Measurements from ENCODE around the gene ISLR2.
"Not testable (repeated sequence)": the region's sequence is repeated elsewhere in the genome, so short reads cannot be mapped to it uniquely, and the experiment has no call there.

The ISLR2 gene

DNA sequence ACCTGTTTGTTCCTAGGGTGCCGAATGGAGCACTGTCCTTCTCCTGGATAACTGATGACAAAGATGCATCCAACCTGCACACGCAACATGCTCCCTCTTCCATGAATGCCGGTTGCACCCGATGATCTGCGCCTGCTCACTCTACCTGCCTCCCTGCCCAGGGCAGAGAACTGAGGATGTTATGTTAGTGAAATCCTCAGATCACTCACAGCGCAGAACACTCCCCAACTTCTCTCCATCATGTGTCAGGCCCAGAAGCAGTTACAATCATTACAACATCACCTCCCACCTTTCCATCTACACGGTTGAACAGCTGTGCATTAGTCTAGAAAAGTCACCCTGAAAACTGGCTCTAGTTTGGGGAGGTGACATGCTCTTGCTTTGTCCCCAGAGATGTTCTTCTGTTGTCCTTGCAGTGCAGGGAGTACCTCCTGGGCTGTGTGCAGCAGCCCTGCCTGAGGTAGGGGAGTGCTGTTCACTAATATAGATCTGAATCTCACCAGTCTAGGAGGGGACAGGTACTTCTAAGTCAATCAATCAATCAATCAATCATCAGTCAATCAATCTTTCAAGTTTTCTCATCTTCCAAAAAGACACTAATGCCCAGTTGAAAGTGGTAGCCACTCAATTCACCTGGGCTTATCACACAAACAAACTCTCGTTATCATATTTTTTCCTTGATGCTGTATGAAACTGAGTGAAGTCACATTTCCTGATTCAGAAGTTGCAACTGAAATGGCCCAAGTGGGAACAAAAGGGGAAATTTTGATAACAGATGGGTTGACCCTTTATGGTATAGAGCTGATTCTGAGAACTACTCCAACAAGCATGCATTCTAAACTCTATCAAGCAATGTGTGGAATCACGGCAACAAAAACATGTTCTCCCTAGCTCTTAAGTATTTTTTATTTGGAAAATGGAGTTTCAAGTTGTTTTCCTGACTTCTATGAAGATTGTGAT lies 27.8 kb downstream of the ISLR2 start:
- no peak for DNase-seq

DNA sequence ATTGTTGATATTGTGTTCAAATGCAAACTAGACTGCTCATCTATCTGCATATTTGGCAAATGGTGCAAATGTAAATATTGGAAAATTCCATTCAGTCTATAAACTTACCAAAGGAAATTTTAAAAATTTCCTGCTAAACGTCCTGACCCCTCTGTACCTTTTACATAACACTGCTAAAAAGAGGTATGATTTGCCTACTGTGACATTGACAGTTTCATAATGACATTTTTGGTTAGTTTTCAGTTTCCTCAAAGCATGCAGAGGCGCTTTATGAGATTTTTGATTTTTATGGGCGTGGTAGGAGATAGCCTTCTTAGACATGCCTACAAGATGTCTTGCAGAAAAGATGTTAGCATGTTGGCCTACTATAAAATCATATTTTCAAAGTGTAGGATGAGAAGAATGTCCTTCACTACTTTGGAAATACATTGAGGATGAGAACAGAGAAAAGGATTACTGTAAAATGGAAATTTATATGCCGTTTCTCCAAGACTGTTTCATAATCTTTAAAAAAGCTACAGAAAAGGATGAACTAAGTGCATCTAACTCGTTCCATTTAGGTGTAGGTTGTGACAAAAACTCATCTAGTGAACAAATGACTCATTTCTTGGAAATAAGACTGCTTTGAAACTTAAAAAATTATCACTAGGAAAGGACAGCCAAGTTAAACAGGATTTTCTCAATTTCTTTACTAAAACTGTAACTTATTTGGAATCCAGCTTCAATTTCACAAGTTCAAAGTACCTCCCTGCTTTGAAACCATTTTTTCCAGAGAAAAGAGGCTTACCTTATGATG lies 28.7 kb downstream of the ISLR2 start:
- DNase-seq = no peak

DNA sequence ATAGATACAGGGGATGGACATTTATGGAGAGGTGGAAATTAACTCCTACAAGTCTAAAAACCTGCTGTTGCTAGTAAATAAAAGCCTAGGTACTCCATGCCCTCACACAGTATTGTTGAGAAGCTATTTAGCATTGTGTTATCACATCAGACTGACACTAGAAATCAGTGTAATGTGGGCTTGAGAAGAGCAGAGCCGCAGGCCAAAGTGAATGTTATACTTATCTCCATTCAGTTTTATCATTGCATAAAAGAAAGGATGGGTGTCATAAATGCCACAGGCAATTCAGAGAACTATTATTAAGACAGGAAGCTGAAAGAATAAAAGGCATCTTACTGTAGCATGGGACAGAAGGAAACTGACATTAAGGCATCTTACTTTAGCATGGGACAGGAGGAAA lies 29.4 kb downstream of the ISLR2 start:
- DNase-seq = no peak

DNA sequence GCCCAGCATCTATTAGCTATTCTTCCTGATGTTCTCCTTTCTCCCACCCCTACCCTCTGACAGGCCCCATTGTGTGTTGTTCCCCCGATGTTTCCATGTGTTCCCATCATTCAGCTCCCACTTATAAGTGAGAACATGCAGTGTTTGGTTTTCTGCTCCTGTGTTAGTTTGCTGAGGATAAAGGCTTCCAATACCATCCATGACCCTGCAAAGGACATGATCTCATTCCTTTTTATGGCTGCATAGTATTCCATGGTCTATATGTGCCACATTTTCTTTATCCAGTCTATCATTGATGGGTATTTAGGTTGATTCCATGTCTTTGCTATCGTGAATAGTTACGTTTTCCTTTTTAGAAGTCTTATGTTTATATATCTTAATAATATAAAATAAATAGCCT lies 30.0 kb downstream of the ISLR2 start:
- DNase-seq = not testable (repeated sequence)

DNA sequence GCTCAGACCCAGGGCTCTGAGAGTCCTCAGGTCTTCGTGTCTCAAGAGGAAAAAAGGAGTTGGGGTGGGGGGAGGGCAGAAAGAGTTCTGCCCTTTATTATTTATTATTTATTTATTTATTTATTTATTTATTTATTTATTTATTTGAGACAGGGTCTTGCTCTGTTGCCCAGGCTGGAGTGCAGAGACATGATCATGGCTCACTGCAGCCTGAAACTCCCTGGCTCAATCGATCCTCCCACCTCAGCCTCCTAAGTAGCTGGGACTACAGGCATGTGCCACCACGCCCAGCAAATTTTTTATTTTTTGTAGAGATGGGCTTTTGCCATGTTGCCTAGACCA lies 31.8 kb downstream of the ISLR2 start:
- not testable (repeated sequence) for DNase-seq

DNA sequence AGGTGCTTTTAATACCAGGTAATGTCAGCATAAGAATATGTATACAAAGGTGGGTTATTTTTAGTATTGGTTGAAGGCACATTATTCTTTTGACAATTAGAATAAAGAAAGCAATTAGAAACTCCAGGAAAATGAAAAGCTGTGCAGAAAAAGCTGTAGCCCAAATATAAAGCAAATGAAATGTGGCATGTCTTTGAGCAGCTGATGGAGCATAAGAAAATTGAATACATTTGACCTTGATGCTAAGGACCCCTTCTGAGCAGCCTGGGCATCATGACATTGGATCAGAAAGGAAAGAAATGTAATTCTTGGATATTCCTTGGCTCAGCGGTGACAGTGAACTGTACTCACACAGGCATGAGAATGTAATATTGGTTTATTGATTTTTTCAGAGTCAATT lies 35.1 kb downstream of the ISLR2 start:
- no peak for DNase-seq

DNA sequence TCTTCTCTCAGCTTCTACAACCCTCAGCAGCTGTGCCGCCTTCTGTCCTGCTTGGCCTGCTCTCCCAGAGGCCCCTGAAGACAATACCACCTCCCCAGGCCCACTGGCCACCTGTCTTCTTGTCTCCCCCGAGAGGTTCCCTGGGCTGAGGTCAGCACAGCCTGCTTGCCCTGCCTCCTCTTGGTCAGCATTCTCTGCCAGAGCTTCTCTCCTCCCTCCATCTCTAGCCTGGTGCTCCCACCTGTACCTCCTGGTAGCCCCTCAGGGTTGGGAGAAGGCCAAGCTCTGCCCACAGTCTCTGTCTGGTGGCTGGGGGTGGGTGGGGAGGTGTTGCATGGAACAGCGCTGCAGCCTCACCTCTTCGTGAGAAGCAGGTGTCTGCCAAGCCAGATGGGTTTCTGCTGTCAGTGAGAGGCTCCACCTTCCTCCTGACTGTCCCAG lies 37.5 kb downstream of the ISLR2 start:
- no peak for DNase-seq

DNA sequence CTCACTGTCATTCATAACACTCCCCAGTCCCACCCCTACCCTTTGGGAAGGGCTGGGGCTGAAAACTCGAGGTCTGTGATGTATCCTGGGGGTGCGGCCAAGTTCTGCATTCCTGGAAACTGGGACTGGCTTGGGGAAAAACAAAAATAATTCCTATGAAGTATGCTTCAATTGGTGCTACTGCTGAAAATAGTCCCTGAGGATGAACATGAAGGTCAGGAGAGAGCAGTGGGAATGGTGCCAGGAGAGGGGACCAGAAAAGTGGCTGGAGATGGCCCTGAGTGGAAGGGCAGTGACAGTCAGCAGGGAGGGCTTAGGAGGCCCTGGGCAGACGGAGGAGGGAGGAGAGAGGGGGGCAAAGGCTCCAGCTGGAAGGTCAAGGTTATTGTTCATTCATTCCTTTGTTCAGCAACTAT lies 38.3 kb downstream of the ISLR2 start:
- DNase-seq = no peak

DNA sequence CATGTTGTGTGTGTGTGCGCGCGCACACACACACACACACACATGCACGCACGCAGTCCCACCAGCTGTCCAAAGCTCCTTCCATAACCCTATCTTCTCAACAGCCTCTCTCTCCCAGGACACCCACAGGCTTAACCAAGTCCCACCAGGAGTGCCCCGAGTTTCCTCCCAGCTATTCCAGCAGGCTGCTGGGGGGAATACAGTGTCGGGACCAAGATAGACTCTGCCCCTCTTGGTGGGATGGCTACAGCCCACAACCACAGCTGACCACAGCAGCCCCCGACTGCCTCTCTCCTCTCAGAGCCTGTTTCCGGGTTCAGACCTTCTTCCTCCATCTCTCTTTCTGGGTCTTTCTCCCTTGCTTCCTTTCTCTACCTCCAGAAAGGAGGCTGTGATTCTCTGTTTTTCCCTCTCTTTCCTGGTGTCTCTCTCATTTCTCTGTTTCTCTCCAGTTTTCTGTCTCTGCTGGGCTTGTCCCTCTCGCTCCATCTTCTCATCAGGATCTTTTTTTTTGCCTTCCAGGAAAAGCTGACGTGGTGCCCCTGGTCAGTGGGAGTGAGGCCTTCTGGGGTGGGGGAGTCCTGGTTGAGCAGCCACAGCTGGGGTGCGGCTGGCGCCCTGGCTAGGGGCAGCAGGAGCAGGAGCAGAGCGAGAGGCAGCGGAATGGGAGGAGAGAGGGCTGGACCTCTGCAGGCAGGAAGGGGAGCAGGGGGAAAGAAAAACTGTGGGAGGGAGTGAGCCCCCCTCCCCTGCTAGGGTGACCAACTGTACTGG lies 39.9 kb downstream of the ISLR2 start:
- DNase-seq = no peak

DNA sequence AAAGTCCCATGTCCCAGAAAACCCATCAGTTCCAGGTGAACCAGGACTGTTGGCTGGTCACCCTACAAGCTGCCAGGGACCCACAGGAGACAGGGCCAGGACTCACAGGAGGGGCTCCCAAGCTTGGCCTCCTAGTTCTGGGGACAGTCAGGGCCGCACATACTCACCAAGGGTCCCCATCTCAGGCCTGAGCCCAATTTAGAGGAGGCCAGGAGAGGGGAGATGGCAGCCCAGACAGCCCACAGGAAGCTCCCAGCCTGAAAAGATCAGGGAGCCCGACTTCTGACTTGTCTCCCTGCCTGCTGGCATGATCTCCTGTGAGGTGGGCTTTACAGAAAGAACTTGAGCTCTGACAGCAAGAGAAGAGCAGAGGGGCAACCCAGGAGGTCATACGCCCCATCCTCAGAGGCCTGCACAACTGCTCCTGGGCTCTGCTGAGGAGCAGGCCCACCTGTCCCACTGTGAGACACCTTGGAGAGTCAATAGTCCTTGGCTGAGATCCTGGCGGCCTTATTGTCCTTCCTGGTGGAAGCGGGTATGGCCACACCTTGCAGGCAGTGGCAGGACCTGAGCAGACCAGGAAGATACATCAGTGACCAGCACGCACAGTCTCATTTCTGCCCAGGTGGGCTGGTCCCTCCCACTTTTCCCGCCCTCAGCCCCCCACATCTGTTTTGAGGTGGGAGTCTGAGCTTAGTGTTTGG lies 40.6 kb downstream of the ISLR2 start:
- no peak for DNase-seq

DNA sequence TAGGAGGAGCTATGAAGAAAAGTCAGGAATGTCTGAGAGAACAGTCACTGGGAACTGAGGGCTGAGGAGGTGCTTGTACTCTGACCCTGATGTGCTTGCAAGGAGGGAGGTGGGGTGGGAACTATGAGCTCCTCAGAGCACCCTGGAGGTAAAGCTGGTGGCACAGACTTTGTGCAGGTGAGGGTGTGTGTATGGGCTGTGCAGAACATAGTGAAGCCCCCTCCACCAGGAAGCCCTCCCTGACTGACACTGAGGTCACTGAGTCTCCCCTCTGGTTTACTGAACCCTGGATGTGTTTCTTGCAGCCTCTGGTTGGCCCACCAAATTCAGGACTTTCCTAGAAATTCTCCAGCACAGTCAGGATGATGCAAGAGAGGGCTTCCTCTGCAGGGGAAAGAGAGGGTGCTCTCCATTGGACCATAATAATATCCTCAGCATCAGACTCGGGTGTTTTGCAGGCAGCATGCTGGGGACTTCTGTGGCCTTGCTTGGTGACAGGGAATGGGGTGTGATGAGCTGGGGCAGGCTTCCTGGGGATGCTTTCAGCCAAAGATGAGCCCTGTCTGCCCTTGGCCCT lies 41.7 kb downstream of the ISLR2 start:
- no peak for DNase-seq

DNA sequence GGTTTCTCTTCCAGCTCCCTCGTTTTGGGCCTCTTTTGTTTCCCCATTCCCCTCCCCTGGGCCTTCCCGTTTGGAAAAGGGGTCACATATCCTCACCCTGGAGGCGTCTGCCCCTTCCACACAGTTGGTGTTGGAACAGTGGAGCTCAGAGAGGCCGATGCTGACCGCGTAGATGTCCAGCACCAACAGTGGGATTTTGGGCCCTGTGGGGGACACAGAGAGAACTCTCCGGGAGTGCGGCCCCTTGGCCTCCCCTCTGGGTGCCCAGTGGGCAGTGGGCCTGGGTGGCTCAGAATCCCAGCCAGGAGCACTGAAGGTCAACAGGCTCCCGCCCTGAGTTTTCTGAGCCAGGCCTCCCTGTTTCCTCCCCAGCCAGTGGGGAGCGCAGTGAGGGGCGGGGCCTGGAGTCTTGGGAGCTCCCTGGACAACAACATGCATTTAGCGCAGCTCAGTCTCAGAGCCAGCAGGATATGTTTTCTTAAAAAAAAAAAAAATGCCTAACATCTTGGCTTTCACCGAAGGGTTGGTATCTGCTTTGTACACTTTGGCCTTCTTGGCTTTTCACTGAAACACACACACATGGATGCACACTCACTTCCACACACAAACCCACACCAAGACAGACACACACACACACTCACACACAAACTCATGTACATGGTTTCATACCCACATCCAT lies 42.5 kb downstream of the ISLR2 start:
- DNase-seq = peak; percentile 74

DNA sequence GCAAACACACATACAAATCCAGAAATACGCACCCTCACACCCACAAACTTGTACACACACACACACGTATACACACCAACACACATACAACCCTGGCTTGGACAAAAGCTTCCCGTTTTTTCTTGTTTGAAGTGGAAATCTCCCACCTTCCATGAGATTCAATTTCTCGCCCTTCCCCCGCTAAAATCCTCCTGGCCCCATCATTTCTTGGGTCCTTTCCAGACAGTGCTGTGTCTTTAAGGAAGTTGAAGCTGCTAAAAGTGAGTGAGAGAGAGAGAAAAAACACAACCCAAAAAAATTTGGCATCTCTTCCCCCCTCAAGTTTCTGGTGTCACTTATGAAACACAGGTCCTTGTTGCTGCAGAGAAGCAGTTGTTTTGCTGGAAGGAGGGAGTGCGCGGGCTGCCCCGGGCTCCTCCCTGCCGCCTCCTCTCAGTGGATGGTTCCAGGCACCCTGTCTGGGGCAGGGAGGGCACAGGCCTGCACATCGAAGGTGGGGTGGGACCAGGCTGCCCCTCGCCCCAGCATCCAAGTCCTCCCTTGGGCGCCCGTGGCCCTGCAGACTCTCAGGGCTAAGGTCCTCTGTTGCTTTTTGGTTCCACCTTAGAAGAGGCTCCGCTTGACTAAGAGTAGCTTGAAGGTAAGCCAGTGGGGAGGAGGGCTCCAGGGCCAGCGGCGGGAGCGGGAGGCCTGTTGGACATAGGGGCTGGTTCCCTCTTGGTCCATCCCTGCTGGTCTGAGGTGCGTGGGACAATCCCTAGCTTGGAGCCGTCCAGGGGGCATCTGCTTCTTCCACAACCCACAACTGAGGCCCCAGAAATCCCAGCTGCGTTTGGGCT lies 43.2 kb downstream of the ISLR2 start, which contains the start of gene ISLR:
Gene ISLR, plus strand, starts transcription at position 331 of the 839 bp plus-strand sequence. CDS start 1,149 bp downstream, outside the sequence.
- peak; percentile 85 for DNase-seq

DNA sequence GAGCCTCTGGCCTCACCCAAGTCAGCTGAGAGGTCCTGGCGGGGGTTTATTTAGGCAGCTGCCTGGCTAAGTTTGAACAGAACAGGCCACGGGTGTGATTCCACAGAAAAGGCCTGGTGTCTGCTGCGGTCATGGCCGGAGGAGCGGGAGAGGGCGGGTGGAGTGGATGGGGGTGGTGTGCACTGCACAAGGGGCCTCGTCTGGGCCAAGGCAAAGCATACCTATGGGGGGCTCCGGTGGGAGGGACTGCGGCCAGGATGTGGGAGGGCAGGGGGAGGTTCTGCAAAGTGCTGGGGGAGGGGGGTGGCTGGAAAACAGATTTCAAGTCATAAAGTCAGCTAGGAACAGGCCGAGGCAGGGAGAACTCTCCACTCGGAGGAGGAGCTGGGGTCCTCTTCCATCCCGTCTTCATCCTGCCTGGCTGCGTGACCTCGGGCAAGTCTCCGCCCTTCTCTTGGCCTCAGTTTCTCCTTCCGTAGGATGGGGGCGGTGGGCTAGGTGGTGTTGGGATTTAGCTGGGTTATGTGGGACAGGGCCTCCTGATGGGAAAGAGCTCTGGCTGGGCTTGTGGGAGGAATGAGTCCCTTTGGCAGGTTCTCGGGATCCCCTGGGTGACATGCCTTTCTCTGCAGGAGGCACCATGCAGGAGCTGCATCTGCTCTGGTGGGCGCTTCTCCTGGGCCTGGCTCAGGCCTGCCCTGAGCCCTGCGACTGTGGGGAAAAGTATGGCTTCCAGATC lies 44.0 kb downstream of the ISLR2 start:
- peak; percentile 75 for DNase-seq

DNA sequence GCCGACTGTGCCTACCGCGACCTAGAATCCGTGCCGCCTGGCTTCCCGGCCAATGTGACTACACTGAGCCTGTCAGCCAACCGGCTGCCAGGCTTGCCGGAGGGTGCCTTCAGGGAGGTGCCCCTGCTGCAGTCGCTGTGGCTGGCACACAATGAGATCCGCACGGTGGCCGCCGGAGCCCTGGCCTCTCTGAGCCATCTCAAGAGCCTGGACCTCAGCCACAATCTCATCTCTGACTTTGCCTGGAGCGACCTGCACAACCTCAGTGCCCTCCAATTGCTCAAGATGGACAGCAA lies 44.5 kb downstream of the ISLR2 start:
- no peak for DNase-seq

DNA sequence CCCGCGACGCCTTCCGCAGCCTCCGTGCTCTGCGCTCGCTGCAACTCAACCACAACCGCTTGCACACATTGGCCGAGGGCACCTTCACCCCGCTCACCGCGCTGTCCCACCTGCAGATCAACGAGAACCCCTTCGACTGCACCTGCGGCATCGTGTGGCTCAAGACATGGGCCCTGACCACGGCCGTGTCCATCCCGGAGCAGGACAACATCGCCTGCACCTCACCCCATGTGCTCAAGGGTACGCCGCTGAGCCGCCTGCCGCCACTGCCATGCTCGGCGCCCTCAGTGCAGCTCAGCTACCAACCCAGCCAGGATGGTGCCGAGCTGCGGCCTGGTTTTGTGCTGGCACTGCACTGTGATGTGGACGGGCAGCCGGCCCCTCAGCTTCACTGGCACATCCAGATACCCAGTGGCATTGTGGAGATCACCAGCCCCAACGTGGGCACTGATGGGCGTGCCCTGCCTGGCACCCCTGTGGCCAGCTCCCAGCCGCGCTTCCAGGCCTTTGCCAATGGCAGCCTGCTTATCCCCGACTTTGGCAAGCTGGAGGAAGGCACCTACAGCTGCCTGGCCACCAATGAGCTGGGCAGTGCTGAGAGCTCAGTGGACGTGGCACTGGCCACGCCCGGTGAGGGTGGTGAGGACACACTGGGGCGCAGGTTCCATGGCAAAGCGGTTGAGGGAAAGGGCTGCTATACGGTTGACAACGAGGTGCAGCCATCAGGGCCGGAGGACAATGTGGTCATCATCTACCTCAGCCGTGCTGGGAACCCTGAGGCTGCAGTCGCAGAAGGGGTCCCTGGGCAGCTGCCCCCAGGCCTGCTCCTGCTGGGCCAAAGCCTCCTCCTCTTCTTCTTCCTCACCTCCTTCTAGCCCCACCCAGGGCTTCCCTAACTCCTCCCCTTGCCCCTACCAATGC lies 45.1 kb downstream of the ISLR2 start:
- DNase-seq = no peak

DNA sequence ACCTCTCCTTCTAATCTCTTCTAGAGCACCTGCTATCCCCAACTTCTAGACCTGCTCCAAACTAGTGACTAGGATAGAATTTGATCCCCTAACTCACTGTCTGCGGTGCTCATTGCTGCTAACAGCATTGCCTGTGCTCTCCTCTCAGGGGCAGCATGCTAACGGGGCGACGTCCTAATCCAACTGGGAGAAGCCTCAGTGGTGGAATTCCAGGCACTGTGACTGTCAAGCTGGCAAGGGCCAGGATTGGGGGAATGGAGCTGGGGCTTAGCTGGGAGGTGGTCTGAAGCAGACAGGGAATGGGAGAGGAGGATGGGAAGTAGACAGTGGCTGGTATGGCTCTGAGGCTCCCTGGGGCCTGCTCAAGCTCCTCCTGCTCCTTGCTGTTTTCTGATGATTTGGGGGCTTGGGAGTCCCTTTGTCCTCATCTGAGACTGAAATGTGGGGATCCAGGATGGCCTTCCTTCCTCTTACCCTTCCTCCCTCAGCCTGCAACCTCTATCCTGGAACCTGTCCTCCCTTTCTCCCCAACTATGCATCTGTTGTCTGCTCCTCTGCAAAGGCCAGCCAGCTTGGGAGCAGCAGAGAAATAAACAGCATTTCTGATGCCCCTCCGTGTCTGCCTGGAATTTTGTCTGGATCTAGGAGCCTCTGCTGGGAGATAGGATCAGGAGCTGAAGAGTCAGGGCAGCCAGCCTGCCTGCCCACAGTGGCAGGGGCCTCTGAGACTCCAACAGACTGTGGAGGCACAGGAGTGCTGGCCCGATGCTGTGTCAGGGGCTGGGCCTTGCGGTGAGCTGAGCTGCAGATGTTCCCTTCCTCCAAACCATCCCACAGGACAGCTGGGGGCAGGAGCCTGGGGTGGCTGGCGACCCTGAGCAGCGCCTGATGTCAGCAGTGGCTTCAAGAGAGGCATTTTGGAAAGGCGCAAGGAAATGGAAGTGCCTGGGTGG lies 46.2 kb downstream of the ISLR2 start:
- peak; percentile 44 for DNase-seq

All from fibroblast of skin of right biceps (primary cell).